GM19240 (cell line): ENCODE data around the gene COBL.
"Not testable (repeated sequence)": the region's sequence is repeated elsewhere in the genome, so short reads cannot be mapped to it uniquely, and the experiment has no call there.

Experiments
- DNase-seq: peaks from one replicate; pipeline ENCODE4 v3.0.0; 2011; ENCODE audit warnings: low spot score; ENCODE audit not compliant: insufficient read length

COBL gene

DNA sequence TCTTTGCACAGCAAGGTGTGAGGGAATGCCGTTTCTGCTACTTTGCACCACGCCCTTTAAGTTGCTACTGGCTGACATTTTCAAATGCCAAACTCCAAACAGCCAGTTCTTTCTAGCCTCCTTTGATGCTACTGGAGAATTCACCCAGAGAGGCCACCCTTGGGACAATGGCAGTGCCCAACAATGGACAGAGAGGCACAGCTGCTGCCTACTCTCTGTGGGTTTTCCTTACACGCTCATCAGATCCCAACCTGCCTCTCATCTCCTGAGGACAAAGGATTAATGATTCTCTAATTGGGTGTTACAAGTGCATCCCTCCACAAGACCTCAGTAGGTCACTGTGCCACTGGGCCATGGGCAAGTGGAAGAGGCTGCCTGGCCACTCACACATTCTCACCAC, 105.8 kb downstream of the COBL start:
- no peak for DNase-seq

DNA sequence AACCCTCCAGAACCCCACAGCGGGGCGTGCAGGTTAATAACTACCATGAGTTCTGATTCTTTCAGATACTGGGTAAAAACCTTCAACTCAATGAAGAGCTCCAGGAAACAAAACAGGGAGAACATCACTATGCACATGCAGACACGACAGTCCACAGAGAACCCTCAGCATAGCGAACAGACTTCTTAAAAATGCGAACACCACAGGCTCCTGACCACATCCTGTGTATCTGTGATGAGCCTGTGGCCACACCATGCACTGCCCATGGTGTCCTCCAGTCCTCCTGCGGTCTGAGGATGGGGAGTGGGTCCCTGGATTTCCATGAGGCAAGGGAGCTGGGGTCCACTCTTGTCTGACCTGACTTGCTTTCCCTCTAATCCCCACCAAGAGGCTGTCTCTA, 107.2 kb downstream of the COBL start:
- DNase-seq = no peak

DNA sequence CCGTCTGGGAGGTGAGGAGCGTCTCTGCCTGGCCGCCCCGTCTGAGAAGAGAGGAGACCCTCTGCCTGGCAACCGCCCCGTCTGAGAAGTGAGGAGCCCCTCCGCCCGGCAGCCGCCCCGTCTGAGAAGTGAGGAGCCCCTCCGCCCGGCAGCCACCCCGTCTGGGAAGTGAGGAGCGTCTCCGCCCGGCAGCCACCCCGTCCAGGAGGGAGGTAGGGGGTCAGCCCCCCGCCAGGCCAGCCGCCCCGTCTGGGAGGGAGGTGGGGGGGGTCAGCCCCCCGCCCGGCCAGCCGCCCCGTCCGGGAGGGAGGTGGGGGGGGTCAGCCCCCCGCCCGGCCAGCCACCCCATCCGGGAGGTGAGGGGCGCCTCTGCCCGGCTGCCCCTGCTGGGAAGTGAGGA, 108.5 kb downstream of the COBL start:
- DNase-seq = not testable (repeated sequence)

DNA sequence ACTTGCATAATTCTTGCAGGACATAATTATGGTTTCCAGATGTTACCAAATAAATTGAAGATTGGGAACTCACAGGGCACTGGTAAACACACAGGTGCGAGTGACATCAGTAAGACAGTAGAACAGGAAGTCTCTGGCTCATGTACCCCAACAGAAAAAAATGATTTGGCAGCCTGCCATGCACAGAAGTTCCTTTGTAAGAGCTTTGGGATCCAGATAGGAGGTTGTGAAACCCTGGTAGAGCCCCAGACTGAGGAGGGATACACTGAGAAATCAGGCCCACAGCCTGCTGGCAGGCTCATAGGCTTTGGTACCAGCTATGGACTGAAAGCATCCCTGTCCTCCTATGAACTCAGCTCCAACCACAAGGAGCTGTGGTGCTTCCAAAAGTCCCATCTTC, 118.0 kb downstream of the COBL start:
- DNase-seq = no peak

DNA sequence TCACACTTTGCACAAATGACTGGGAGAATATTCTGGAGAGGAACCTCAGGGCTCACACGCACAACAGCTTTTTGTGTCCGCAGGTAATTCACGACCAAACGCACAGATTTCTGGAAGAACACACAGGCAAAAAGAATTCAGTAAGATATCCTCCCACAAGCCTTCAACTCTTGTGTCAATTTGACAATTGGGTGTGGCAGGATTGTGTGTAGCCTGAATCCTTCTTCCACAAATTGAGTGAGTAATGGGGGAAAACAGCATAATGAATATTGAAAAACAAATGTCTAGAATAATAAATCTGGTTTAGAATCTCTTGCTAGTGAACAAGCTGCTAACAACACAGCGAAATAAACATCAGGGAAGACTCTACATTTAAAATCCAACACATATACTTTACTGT, 125.6 kb downstream of the COBL start:
- no peak for DNase-seq

DNA sequence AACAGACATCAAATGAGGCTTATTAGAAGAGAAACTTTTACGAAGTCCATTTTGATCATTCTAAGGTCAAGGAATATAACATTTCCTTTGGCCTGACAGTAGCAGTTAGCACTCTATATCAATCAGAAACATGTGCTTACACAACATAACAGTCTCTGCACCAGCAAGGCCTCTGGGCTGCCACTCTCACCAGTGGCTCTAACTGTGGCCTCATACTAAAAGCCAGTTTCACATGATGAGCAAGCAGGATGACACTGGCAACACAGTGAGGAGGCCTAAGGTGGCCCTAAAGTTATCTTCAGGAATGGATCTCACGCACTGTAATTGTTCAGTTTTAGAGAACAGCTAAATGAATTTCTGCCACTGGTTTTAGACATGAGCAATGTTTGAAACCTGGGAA, 126.8 kb downstream of the COBL start:
- DNase-seq = no peak

DNA sequence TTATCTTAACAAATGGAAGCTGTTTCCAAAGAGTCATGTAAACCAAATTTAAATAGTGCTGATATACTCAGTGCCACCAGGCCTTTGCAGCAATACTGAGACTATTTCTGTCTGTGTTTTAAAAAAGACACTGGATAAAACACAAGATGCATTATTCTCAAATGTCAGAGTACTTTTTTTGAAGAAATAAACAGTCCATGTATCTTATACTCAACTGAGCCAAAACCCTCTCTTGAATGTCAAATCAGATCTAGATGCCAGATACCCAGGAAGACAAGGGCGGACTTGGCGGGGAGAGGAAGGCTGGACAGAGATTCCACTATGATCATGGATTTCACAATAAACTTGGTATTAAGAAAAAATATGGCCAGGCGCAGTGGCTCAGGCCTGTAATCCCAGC, 127.6 kb downstream of the COBL start:
- DNase-seq = no peak

DNA sequence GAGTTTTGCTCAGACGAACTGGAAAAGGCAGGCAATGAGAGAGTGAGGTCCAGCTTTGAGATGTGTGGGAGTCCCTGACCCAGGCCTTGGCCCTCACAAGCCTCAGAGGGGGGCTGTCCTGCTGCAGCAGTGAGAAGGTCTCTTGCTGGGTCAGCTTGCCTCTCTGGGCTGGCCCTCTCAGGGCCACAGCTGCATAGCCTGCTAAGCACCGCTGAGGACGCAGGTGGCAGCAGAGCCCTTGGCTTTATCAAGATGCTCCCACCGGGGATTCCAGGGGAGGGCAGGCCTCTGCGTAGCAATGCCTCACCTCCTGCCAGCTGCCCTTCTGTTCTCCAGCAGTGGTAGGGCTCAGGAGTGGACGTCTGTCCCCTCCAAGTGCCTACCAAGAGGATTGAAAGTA, 128.7 kb downstream of the COBL start:
- no peak for DNase-seq

DNA sequence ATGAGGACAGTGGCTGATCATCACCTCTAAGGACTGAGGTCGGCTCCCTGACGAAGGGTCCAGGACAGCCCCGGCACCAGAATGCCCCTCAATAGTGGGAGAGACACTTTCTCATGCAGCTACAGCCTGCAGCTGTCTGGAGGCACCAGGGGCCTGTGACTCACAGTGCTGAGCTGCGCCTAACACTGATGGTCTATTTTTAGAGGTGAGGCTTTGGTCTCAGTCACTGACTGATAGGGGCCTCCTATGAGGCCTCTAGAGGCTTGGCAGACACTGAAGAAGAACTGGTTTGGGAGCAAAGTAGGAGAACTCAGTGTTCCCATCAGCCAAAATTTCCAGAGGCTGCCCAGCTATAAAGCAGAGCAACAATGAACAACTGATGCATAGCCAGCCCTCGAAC, 130.1 kb downstream of the COBL start:
- no peak for DNase-seq

DNA sequence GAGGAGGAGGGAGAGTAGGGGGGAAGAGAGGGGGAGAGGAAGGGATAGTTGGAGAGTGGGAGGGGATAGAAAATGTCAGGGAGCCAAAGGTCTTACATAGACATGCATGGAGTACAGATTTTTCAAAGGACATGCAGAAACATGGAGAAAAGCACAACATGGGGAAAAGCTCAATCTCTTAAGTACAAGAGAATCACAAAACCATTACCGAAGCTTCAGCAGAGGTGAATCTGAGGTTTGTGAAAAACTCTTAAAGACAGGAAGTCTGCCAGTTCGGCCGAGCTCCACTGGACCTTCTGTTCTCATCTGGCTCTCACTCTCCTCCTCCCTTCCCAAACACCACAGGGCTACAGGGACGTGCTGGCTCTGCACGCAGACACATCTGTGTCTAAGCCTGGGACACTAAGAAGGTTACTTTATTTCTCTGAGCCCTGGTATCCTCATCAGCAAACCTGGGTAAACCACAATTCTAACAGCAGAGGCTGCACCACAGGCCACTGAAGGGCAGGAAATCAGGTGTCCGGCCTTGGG, 133.9 kb downstream of the COBL start:
- DNase-seq = no peak

DNA sequence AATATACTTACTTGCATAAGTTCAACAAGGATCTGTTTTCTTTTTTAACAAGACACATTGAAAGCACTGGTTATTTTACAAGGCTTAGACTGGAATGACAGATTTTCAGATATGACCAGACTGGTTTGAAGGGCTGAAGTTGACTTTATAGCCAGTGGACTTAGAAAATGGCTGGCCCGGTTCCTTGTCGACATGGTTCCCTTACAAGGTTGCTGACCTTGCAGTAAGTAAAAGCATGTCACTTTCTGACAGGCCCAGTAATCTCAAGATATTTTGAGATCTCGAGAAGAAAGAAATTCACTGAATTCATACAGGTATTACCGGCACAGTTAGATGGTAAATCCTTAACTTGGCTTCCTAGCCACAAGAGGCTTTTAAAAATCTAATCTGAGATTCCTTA, 136.5 kb downstream of the COBL start:
- no peak for DNase-seq

DNA sequence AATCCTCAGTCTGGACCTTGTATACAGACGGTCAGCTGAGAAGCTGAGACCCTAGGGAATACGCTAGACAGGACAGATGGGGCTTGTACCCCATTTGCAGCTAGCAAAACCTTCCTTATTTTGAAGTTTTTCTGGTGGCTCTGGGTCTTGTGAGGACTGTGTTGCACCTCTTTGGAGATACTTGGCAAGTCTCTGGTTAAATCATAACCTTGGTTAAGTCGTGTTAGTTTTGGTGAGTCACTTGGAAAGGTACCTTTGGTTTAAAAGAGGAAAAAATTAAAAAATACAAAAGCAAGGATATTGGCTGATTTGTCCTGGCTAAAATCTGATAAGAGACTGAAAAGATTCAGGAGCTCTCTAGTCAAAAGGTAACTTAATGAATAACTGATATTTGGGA, 140.6 kb downstream of the COBL start:
- no peak for DNase-seq

DNA sequence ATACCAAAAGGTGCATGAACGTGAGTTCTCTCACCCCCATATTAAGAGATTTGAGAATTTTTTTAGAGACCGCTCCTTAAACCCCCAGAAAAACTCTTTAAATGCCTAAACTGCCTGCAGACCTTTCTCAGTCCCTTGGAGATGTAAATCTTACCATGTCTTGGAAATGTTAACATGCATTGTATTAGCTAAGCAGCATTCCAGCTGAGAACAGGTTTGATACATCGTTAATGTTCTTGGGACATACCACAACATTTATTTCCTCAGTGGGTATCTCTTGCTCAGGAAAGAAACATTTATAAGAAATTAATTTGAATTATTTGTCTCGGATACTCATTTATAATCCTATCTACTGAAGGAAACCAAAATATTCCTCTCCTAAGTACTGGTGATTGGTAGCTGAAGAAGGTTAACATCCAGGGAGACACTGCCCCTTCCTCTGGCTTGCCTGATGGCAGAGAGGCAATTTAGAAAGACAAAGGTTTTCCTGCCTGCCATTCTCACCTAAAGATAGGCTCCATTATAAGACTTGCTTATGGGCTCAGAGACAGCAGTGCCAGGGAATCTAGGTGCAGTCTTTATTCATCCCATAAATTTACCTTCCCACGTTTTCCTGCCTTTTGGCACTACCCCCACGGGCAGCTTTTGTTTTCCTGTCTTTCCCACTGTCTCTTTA, 141.2 kb downstream of the COBL start:
- no peak for DNase-seq

DNA sequence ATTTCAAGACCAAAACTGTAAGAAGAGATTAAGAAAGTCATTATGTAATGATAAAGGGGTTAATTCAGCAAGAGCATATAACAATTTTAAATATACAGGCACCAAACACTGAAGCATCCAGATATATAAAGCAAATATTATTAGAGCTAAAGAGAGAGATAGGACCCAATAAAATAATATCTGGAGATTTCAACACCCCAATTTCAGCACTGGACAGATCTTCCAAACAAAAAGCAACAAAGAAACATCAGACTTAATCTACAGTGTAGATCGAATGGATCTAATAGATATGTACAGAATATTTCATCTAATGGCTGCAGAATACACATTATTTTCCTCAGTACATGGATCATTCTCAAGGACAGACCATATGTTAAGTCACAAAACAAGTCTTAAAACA, 151.3 kb downstream of the COBL start:
- DNase-seq = no peak

DNA sequence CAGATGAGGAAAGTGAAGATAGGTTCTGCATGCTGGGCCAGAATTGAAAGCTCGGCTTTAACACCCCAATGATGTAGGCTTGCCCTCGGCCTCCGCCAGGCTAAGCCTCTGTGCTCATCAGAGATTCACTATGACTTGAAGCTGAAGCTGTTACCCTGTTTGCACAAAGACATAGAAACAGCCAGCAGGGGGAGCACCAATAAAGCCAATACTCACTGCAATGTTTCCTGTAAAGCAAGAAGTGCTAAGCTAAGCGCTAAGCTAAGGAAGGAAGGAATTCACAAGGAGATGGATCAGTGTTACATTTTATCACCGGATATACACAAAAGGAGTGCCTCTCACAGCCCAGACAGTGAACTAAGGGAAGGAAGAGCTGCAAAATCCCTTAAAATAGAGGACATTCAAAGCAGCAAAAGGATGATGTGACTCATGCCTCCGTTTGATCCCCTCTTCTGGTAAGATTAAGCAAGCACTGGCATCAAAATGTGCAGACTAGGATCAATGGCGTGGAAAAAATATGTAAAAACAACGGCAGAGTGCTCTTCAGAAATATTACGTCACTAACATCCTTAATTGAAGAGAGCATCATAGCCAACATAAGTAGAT, 153.8 kb downstream of the COBL start:
- peak; percentile 28 for DNase-seq

DNA sequence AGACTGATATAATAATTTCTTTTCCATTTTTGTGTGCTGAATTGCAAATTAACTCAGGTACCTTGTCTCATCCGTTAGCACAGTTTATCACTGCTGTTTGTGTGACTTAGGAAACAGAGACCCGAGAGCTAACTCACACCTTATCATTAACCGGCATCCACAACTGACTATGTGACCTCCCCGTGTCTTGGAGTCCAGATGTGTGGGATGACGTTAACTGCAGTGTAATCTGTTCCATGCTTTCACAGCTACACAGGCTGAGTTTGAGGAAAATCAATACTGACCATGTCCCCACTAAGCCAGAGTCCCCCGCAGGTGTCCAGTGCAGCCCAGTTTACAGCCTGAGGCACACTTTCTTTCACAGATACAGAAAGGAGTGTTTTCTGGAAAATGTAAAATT, 154.7 kb downstream of the COBL start:
- DNase-seq = no peak

DNA sequence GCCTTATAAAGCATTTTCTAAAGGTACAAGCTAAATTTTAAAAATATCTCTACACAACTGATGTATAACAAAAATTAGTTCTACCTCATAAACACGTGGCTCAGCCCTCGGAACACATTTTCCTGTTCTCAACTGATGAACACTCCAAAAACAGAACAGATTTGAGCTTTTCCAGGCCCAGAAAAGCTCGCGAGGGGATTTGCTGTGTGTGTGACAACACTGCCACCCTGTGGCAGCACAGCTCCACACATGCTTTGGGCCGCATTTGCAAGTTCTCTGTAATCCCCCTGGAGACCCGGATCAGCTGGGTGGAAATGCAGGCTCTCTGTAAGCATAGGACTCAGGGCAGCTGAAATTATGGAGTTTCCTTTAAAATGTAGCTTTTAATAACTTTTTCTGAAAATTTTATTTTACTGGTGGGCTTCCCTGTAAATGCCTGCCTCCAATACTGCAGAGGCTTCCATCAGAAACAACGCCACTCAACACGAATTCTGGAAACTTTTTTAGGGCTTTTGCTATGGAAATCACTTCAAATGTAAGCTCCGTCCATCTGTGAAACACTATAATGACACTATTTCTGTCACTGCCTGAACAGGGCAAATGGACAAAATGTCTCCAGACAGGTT, 155.5 kb downstream of the COBL start:
- DNase-seq = peak; percentile 37

DNA sequence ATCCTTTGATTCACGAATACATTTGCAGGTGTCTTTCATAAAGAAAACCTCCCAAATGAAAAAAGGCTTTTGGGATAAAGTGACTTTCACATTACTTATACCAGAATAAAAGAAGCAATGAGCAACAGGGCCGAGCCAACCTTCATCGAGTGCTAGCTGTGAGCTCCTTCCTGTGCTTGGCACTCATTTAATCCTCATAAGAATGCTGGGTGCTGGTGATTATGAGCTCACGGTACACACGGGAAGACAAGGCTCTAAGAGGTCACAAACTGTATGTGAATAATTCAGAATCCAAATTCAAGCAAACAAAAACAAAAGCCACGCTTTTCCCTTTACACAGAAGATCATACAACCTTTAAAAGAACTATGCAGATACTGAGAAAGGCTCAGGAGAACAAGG, 156.2 kb downstream of the COBL start:
- DNase-seq = no peak

DNA sequence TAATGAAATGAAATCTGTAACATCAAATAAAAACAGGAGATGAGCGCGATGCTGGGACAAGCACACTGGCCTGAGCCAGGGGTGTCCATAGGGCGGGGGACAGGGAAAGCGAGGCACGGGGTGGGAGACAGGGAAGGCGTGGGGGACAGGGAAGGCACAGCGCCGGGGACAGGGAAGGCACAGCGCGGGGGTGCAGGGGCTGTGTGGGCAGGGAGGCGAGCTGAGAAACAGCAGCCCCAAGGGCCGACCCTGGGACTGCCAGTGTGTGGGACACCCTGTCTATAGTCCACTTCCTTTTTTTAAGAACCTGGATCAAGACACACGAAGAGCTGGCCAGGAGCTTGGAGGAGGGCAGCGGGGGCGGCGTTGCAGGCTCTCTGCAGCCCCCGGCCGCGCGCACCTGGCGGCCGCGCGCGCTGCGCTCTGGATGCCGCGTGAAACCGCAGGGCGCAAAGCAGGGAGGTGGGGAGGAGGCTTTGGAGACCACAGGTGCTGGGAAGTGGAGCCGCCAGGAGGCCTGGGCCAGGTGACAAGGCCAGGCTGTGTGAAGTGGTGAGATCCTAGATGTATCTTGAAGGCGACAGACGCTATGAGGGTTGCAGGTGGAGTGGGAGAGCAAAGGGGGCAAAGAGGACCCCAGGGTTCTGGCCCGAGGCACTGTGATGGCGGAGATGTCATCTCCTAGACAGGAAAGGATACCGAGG, 157.7 kb downstream of the COBL start:
- no peak for DNase-seq

DNA sequence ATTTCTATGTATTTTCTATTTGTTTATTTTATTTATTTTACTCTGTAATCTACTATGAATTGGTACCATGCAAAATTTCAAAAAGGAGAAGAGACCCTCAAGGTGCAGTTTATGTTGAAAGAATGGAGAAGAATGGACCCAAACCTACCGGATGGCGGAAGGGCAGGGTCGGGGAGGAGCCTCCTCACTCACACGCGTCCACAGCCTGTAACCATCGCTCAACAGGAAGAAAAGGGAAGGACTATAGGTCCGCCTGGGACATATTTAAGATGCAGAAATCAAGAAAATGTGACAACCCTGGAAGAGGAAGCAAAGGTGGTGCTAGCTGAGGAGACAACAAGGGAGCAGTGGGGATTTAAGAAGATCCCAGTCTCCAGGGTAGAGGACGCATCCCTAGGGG, 158.4 kb downstream of the COBL start:
- DNase-seq = no peak

DNA sequence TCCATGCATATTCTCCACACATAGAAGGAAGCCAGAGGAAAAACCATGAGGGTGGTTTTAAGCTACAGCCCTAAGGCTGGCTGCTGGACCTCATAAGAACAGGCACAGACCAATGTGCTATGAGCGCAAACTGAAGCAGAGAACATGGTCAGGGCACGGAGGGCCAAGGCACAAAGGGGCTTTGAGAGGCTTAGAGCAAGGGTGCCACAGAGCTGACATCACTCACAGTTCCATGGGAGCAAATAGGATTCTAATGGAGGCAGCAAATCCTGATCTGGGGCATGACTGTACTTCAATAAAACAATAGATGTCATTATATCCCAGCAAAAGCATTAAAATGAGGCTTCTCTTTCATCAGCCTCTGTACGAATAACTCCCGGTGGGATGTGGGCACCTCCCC, 162.4 kb downstream of the COBL start:
- no peak for DNase-seq

DNA sequence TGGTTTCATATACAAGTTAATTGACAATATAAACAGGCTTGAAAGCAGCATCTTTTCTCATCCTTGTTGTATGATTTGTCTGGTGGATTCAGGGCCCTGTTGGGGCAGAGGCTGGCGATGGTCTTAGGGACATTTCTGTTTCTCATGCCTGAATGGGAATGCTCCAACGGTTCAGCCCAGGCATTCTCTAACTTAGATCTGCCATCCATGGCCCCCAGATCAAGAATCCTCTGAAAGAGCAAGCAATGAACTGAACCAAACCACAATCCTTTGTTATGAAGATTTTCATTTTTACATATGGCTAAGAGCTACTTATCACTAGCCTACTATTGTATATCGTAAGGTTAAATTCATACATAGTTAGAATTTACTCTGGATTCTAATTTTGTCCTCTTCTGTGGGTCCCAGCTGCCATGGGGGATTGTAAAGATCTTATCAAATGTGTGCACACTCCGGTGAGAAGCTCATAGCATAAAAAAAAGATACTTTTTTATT, 163.9 kb downstream of the COBL start:
- no peak for DNase-seq
